ENCODE measurements around the gene CD200R1L.

The CD200R1L gene

DNA sequence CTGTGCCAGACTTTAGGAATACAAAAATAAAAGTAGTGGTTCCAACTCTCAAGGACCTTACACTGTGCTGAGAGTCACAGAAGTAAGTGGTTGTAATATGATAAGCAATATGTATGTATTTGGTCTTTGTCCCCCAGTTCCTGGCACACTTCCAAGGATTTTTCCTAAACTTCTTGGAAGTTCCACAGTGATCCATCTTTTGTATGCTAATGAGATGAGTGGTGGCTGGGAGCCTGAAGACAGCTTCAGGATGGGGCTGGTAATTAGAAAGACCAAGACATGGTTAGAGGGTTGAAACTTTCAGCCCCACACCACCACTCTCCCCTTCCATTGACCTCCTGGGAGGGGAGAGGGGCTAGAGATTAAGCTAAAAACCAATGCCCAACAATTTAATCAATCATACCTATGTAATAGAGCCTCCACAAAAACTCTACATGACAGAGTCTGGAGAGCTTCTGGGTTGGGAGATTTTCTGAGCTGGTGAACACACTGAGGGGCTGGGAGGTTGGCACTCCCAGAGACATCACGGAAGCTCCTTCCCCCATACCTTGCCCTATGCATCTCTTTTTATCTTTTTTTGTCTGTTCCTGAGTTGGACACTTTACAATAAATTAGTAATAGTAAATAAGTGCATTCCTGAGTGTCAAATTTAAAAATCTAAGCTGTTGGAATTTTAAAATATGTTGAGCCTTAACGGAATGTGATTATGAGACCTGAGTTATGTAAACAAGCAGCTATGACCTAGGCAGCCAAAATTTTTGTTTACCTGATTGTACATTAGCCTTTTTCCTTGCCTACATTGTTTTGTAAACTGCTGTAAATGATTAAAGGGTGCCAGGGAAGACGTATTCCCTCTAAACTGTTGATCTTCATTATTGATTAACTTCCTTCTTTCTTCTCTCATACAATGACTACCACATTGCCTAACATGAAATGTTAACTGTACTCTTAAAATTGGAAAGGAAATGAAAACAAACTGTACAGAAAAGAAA lies 24.3 kb downstream of the CD200R1L start:
- no peak for DNase-seq (ENCODE audit: extremely low read depth, low read depth)
- TF ChIP-seq, protein P1, sequence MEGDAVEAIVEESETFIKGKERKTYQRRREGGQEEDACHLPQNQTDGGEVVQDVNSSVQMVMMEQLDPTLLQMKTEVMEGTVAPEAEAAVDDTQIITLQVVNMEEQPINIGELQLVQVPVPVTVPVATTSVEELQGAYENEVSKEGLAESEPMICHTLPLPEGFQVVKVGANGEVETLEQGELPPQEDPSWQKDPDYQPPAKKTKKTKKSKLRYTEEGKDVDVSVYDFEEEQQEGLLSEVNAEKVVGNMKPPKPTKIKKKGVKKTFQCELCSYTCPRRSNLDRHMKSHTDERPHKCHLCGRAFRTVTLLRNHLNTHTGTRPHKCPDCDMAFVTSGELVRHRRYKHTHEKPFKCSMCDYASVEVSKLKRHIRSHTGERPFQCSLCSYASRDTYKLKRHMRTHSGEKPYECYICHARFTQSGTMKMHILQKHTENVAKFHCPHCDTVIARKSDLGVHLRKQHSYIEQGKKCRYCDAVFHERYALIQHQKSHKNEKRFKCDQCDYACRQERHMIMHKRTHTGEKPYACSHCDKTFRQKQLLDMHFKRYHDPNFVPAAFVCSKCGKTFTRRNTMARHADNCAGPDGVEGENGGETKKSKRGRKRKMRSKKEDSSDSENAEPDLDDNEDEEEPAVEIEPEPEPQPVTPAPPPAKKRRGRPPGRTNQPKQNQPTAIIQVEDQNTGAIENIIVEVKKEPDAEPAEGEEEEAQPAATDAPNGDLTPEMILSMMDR (IDR thresholded peaks at IDR 0.05; ENCODE audit: low read depth, low read length) = no peak

DNA sequence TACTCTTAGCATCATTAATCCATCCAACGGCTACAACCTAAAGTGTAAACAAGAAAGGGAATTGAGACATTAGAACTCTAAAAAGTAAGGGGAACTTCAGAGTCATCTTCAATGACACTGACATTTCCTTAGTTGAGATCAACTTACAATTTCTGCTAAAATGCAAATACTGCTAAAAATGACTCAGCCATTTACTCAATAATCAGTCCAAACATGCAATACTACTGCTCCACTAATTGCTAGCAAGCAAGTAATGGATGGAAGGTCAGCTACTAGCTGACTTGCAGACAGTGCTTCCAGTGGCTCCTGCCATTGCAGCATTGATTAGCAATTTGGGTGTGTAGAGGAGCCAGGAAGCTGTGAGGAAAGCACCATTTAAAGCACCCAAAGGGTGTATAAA lies 28.4 kb downstream of the CD200R1L start:
- TF ChIP-seq, protein P1 (IDR thresholded peaks at IDR 0.05; ENCODE audit: low read depth, low read length) = no peak
- DNase-seq (ENCODE audit: extremely low read depth, low read depth) = peak; percentile 66

DNA sequence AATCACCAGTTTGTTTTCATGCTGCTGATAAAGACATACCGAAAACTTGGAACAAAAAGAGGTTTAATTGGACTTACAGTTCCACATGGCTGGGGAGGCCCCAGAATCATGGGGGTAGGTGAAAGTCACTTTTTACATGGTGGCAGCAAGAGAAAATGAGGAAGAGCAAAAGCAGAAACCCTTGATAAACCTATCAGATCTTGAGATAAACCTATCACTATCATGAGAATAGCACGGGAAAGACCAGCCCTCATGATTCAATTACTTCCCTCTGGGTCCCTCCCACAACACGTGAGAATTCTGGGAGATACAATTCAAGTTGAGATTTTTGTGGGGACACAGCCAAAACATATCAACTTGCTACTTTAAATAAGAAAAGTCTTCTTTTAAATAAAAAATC lies 28.9 kb downstream of the CD200R1L start:
- TF ChIP-seq, protein P1 (IDR thresholded peaks at IDR 0.05; ENCODE audit: low read depth, low read length) = no peak
- no peak for DNase-seq (ENCODE audit: extremely low read depth, low read depth)

DNA sequence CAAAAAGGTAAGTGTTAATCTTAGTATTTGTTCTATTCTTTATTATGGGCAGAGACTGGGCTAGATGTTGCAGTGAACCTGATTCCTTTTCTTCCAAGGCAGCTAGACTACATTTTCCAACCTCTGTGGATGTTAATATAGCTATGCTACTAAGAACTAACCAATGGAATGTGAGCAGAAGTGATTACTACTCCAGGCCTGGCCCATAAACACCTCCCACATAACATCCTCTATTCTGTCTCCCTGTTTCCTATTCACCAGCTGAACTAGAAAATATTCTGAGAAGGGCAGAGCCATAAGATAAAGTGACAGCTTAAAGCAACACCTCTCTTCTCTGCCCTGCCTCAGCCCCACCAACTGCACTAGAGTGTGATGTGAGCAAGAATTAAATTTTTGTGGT lies 29.4 kb downstream of the CD200R1L start:
- no peak for DNase-seq (ENCODE audit: extremely low read depth, low read depth)
- TF ChIP-seq, protein P1 (IDR thresholded peaks at IDR 0.05; ENCODE audit: low read depth, low read length) = no peak

DNA sequence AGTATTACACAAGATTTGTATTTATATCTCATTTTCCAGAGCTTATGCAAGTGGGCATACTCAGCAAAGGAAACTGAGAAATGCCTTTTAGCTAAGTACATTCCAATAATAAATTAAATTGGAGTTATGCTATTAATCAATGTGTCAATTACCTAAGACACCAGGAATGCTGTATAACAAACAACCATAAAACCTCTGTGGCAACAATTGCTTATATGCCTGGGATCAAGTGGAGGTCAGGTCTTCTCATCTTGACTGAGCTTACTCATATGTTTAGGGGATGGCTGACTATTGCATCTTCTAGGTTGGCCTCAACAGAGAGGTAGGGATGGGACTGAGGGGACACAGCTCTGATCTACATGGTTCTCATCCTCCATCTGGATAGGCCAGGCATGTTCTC lies 30.7 kb downstream of the CD200R1L start:
- TF ChIP-seq, protein P1 (IDR thresholded peaks at IDR 0.05; ENCODE audit: low read depth, low read length) = no peak

DNA sequence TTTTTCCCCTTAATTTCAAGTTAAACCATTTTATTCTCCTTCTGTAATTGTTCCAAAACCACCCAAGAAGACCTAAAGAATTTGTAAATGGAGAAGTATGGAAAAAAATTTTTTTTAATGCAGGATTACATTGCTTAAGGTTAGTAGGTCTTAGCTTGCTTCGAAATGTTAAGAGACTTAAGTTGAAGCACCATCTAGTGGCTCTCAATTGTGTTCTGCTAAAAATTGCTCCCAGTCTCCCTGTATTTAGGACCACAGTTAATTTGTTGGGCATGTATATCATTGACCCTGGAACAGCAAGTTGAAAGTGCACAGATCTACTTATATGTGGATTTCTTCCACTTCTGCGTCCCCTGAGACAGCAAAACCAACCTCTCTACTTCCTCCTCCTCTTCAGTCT lies 32.4 kb downstream of the CD200R1L start:
- TF ChIP-seq, protein P1 (IDR thresholded peaks at IDR 0.05; ENCODE audit: low read depth, low read length) = peak; percentile 70
- peak; percentile 59 for DNase-seq (ENCODE audit: extremely low read depth, low read depth)

More for the DNA sequence above, 30.7 kb downstream of the CD200R1L start:
- no peak for DNase-seq (ENCODE audit: extremely low read depth, low read depth)

DNA sequence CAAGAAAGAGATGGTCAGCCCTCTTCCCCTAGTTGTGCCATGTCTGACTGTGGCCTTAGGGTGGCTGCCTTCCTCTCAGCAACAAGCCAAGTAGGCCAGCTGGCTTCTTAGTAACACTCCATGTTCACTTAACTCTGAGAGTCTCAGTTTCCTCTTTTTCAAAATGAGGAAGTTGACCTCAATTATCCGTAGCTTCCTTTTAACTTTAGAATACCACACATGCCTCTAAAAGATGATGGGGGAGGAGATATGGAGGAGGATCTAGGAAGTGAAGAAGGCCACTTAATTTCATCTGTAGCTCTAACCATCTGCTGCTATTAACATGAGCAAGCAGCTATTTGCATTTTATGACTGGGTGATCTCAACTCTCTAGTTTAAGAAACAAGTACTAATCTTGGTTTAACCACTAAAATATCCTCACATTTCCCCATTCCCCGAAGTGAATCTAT lies 32.9 kb downstream of the CD200R1L start:
- no peak for DNase-seq (ENCODE audit: extremely low read depth, low read depth)
- TF ChIP-seq, protein P1 (IDR thresholded peaks at IDR 0.05; ENCODE audit: low read depth, low read length) = no peak
